ENCODE data around the gene STARD13. TPM values are rescaled to one million over a fixed set of nuclear protein-coding genes. Genes with fewer than 3 reads are reported as not detected.

The STARD13 gene
- total RNA-seq, 8 experiments from 2014 or later: 1.4 to 38.6 (median 7.7) TPM

DNA sequence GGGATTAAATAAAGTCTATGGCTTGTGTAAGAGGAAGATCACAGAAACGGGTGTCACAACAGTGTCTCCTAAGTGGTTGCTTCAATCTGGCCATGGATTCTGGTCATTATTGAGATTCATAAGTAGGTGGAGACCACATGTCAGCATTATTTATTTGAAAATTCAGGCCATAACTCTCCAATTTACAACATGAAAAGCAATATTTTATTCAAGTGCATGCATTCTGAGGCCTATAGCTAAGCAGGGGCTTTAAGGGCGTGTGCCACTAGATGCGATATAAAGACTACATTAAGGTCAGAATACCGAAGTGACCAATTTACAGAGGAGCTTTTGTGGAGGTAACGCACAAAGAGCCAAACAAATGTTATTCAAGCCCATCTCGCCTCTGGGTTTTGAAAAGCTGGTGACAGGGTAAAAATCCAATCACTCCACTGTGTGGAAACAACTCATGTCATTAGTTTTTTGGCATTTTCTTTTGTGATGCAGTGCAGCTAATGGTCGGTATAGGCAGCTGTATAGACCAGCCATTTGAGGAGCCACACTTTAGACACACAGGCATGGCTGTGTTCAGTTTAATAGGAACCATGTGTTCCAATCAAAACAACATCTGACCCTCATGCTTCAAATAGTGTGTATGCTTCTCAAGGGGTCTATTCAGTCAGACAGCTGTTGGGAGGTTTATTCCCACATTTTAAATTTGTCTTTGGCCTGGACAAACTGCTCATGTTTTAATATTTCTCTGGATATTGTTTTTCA, 145.6 kb downstream of the STARD13 start:
- in situ Hi-C loops (cut with MboI; ENCODE audit: low pct_unique_long_range_greater_than_20kb in 2 of 9, low sequenced_read_pairs in 9 of 9, unreplicated experiment in 9 of 9): no loop called here
- 0 to 43% (median 16%) methylated on average over 1 to 7 of the region's 7 CpGs; no CpG with 5 or more reads in 1 of the 10 experiments for WGBS, 10 experiments
- Histone ChIP-seq H3K4me3 (no peak overlapping the region), H3K27ac (peak overlapping the region in 1 of 2 donors; percentile 27), H3K4me1 (replicated peaks in 1 of 2) (peaks cover 21 to 37% of the 10 kb centered on the region in 2 donors)
- ATAC-seq (replicated peaks in 6 of 8): peak; percentile 15 to 92 (median 80)

DNA sequence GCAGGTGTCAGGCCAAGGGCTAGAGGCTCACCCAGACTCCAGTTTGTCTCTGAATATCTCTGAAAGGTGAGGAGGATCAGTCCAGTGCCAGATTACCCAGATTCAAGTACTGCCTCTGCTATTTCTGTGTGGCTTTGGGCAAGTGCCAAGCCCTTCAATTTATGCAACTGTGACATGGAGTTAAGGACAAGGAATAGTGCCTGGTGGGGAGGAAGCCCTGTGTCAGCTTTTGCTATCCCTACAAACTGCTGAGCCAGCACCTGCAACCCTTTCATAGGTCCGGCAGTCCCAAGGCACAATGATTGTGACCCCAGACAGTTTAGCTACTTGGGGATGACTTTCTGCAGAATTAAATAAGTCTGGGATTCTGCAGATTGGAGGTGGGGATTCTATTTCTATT, 146.4 kb downstream of the STARD13 start:
- peak in 4 of 8 experiments; percentile 4 to 26 (median 18) for ATAC-seq (replicated peaks in 6 of 8)
- 50 to 63% methylated on average over 1 of the region's 1 CpG; no CpG with 5 or more reads in 8 of the 10 experiments for WGBS, 10 experiments

DNA sequence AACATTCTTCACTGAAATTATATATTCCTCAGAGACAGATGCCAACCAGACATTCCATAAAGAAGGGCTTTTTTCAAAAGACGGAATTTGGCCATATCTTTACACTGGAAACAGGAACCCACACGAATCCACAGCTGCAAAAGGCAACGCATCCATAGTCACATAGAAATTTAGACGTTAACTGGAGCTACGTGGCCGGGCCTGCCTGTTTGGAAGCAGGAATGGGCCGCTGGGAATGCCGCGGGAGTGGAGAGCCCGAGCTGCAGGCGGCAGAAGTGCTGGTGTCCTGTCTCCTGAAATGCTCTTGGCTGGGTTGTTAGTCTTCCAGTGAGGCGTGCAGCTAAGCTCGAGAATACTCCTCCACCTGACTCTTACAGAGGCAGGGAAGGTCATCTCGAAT, 147.1 kb downstream of the STARD13 start:
- Histone ChIP-seq H3K27ac (no peak overlapping the region), H3K4me1 (replicated peaks in 1 of 2) (peaks cover 21 to 37% of the 10 kb centered on the region in 2 donors), H3K4me3 (no peak overlapping the region)
- in situ Hi-C loops (cut with MboI; ENCODE audit: low pct_unique_long_range_greater_than_20kb in 2 of 9, low sequenced_read_pairs in 9 of 9, unreplicated experiment in 9 of 9): no loop called here
- ATAC-seq (replicated peaks in 6 of 8): no peak
- WGBS, 10 experiments: 0 to 100% (median 90%) methylated on average over 1 to 11 of the region's 14 CpGs; no CpG with 5 or more reads in 1 of the 10 experiments

More for the DNA sequence above, 146.4 kb downstream of the STARD13 start:
- peaks cover 21 to 37% of the 10 kb centered on the region in 2 donors for H3K4me1 ChIP-seq (replicated peaks in 1 of 2)
- no peak overlapping the region for H3K4me3 ChIP-seq
- in situ Hi-C loops (cut with MboI; ENCODE audit: low pct_unique_long_range_greater_than_20kb in 2 of 9, low sequenced_read_pairs in 9 of 9, unreplicated experiment in 9 of 9): no loop called here
- no peak overlapping the region for H3K27ac ChIP-seq

DNA sequence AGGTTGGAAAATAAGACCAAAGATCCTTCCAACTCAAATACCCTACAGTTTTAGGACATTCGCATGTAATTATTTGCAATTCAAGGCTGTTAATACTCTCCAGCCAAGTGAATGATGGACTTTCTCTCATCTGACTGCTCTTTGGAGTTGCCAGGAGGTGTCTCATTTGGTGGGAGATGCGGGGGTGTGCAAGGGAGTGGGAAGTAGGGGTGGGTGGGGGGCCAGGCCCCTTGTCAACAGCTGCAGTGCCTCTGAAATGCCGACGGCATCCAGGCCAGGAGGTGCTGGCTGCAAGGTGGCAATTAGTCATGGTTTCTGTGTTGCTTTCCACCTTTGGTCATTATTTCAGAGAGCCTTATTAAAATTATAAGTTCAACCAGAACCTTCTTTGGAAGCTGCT, 147.8 kb downstream of the STARD13 start:
- Histone ChIP-seq H3K4me3 (no peak overlapping the region), H3K27ac (no peak overlapping the region), H3K4me1 (replicated peaks in 1 of 2) (peaks cover 21 to 37% of the 10 kb centered on the region in 2 donors)
- in situ Hi-C loops (cut with MboI; ENCODE audit: low pct_unique_long_range_greater_than_20kb in 2 of 9, low sequenced_read_pairs in 9 of 9, unreplicated experiment in 9 of 9): no loop called here
- ATAC-seq (replicated peaks in 6 of 8): peak in 1 of 8 experiments; percentile 24
- WGBS, 10 experiments: 67% methylated on average over 1 of the region's 4 CpGs; no CpG with 5 or more reads in 8 of the 10 experiments

DNA sequence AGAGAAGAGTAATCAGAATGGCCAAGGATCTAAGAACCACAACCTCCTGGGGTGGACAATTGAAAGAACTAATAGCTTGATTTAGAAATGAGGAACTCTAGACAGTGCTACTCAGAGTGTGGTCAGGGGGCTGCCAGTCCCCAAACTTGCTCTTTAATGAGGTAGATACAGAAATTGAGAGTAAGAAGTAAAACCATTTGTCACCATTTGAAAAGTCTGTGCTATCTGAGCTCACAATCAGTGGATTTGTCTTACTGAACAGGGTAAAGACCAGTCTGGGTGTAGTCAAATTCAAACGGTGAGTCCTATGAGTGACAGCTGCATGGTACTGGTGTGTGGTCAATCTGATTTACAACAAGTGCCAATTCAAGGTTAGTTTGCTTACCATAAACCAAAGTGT, 150.5 kb downstream of the STARD13 start:
- Histone ChIP-seq H3K27ac (no peak overlapping the region), H3K4me3 (no peak overlapping the region), H3K4me1 (replicated peaks in 1 of 2) (peaks cover 18 to 30% of the 10 kb centered on the region in 2 donors)
- no peak for ATAC-seq (replicated peaks in 6 of 8)
- 67 to 100% methylated on average over 1 of the region's 1 CpG; no CpG with 5 or more reads in 8 of the 10 experiments for WGBS, 10 experiments
- in situ Hi-C loops (cut with MboI; ENCODE audit: low pct_unique_long_range_greater_than_20kb in 2 of 9, low sequenced_read_pairs in 9 of 9, unreplicated experiment in 9 of 9): no loop called here

DNA sequence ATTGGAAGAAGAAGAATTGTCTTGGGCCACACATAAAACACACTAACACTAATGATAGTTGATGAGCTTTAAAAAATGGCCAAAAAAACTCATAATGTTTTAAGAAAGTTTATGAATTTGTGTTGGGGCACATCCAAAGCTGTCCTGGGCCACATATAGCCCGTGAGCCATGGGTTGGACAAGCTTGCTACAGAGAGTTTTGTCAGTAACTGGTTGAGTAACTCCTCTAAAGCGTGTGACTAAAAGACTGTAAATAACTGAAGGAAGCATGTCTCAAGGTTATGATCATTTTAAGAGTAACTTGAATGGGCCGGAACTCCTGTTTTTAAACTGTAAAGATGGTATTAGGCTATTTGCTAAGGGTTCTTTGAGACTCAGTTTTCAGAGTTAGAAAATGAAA, 151.3 kb downstream of the STARD13 start:
- Histone ChIP-seq H3K27ac (no peak overlapping the region), H3K4me1 (replicated peaks in 1 of 2) (peaks cover 10 to 21% of the 10 kb centered on the region in 2 donors), H3K4me3 (no peak overlapping the region)
- ATAC-seq (replicated peaks in 6 of 8): no peak
- in situ Hi-C loops (cut with MboI; ENCODE audit: low pct_unique_long_range_greater_than_20kb in 2 of 9, low sequenced_read_pairs in 9 of 9, unreplicated experiment in 9 of 9): no loop called here
- 64 to 100% (median 91%) methylated on average over 1 to 3 of the region's 3 CpGs; no CpG with 5 or more reads in 1 of the 10 experiments for WGBS, 10 experiments

DNA sequence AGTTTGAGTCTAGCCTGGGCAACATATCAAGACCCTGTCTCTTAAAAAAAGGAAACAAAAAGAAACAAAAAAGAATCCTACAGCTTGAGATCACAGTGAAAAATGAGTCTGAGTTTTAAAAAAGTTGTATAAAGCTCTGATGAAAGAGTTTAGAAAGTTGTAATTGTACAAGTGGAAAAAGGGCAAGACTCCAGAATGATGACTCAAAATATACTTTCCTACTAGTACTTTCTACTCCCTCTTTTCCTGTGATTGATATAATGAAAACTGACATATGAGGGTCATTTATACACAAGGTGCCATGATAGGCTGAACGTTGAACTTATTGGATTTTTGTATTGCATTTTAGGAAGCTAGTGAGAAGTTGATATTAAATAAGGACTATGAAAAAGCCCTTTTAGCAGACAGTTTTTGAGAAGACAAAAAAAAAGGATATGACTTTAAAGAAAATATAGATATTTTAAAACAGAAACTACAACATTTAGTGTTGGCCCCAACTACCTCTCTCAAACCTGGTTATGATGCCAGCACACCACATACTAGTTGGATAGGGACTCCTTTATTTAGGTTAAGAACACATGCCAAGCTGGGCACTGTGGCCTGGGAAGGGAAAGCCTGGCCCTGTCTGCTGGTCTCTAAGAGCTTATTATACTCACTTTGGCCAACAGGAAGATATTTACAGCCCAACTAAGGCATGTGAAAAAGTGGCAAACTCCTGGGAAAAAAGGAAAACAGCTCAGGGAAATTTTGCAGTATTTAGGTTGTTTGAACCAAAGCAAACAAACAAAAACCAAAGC, 152.7 kb downstream of the STARD13 start:
- H3K27ac ChIP-seq: no peak overlapping the region
- 38 to 100% (median 82%) methylated on average over 1 of the region's 1 CpG for WGBS, 10 experiments
- peaks cover 7 to 9% of the 10 kb centered on the region in 2 donors for H3K4me1 ChIP-seq (replicated peaks in 1 of 2)
- no peak for ATAC-seq (replicated peaks in 6 of 8)
- H3K4me3 ChIP-seq: no peak overlapping the region
- in situ Hi-C loops (cut with MboI; ENCODE audit: low pct_unique_long_range_greater_than_20kb in 2 of 9, low sequenced_read_pairs in 9 of 9, unreplicated experiment in 9 of 9): no loop called here

DNA sequence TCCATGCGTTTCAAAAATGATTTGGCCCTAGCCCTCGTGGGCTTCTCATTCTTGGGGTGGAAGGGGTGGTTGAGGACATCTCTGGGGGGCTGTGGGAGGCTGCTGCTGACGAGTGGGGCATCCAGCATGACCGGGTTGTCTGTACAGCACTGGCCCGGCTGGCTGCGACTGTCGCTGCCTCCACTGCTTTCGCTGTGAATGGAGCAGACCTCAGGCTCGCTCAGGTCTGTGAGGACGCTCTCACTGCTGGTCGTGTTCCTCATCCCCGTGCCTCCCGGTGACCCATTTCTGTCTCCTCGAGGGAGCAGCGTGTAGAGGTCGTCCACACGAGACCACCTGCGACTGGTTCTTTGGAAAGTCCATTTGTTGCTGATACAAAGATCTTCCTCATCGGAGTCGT, 155.7 kb downstream of the STARD13 start:
- WGBS, 10 experiments: 88 to 100% (median 97%) methylated on average over 1 to 6 of the region's 20 CpGs; no CpG with 5 or more reads in 5 of the 10 experiments
- no peak for ATAC-seq (replicated peaks in 6 of 8)
- in situ Hi-C loops (cut with MboI; ENCODE audit: low pct_unique_long_range_greater_than_20kb in 2 of 9, low sequenced_read_pairs in 9 of 9, unreplicated experiment in 9 of 9): no loop called here
- peaks cover 17 to 18% of the 10 kb centered on the region in 2 donors for H3K4me1 ChIP-seq (replicated peaks in 1 of 2)
- H3K4me3 ChIP-seq: no peak overlapping the region
- no peak overlapping the region for H3K27ac ChIP-seq

DNA sequence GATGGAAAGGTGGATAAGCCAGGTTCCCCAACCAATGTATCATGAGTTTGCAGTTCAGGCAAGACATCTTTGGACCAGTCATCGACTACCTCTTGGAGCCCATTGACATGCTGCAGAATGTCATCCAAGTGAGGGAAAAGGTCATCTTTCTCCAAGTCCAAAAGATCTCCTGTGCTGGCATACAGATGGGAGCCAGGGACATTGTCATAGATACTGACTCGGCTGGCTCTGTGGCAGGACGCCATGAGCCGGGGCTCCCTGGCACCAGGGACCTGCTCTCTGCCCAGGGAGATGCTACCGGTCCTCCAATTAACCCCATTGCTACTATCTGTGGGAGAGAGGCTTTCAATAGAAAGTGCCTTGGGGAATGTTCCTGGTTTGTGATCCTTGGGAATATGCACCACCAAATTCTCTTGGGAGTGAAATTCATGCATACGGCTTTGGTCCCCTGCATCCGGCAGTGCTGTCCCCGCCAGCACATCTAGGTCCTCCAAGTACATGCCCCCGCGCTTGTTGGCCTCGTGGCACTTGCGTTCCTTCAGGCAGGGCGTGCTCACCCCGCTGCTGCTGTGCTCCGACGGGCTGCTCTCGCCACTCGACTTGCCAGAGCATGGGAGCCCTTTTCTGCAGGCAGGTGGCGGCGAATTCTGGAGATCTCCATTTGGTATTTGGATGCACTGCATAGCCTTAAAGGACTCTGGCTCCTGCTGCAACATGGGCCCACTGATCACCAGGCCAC, 156.3 kb downstream of the STARD13 start:
- 75 to 100% (median 100%) methylated on average over 1 to 9 of the region's 20 CpGs; no CpG with 5 or more reads in 2 of the 10 experiments for WGBS, 10 experiments
- no peak for ATAC-seq (replicated peaks in 6 of 8)
- in situ Hi-C loops (cut with MboI; ENCODE audit: low pct_unique_long_range_greater_than_20kb in 2 of 9, low sequenced_read_pairs in 9 of 9, unreplicated experiment in 9 of 9): no loop called here
- H3K4me1 ChIP-seq (replicated peaks in 1 of 2): peaks cover 21 to 24% of the 10 kb centered on the region in 2 donors
- H3K27ac ChIP-seq: no peak overlapping the region
- H3K4me3 ChIP-seq: no peak overlapping the region

DNA sequence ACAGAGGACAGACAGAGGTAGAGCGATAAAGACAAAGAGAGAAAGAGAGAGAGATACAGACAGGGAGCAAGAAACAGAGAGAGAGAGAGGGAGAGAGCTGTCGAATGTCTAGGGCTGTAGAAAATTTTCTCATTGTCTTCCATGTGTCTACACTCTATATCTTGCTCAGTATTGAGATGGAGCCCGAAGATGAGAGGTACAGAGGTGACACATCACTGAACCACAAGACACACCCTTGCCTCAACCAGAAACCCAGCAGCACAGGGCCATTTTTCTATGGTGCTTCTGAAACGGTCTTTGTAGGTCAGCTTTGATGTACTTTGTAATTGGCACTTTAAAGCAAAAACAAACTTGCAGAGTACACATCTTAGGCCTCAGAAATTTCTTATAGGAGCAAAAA, 157.4 kb downstream of the STARD13 start:
- 60 to 94% (median 81%) methylated on average over 2 to 4 of the region's 4 CpGs for WGBS, 10 experiments
- in situ Hi-C loops (cut with MboI; ENCODE audit: low pct_unique_long_range_greater_than_20kb in 2 of 9, low sequenced_read_pairs in 9 of 9, unreplicated experiment in 9 of 9): no loop called here
- no peak for ATAC-seq (replicated peaks in 6 of 8)
- Histone ChIP-seq H3K4me3 (no peak overlapping the region), H3K27ac (no peak overlapping the region), H3K4me1 (replicated peaks in 1 of 2) (peaks cover 33 to 36% of the 10 kb centered on the region in 2 donors)

DNA sequence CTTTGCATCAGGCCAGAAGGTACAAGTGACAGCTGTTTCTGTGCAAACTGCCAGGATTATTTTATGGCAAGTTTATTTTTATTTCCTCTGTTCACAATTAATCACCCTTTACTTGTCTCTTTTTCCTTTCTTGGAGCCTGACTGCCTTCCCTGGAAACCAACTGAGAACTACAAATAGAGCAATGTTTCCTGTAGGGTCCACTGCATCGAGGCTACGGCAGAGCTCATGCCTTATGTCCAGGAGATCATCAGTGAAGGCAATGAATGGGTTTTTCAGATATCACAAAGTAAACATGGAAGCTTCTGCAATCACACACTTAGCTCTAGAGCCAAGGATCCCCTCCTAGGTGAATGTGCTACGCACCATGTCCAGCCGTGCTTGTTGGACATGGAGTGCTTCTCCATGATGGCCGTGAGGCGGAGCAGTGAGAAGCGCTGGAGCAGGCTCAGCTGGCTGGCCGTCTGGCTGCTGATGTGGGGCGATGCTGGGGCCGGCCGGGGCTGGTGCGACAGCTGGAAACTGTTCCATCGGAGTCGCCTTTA, 158.5 kb downstream of the STARD13 start:
- in situ Hi-C loops (cut with MboI; ENCODE audit: low pct_unique_long_range_greater_than_20kb in 2 of 9, low sequenced_read_pairs in 9 of 9, unreplicated experiment in 9 of 9): no loop called here
- H3K27ac ChIP-seq: no peak overlapping the region
- peaks cover 40 to 45% of the 10 kb centered on the region in 2 donors for H3K4me1 ChIP-seq (replicated peaks in 1 of 2)
- WGBS, 10 experiments: 39 to 96% (median 62%) methylated on average over 1 to 12 of the region's 14 CpGs; no CpG with 5 or more reads in 2 of the 10 experiments
- ATAC-seq (replicated peaks in 6 of 8): peak in 1 of 8 experiments; percentile 14
- H3K4me3 ChIP-seq: no peak overlapping the region

DNA sequence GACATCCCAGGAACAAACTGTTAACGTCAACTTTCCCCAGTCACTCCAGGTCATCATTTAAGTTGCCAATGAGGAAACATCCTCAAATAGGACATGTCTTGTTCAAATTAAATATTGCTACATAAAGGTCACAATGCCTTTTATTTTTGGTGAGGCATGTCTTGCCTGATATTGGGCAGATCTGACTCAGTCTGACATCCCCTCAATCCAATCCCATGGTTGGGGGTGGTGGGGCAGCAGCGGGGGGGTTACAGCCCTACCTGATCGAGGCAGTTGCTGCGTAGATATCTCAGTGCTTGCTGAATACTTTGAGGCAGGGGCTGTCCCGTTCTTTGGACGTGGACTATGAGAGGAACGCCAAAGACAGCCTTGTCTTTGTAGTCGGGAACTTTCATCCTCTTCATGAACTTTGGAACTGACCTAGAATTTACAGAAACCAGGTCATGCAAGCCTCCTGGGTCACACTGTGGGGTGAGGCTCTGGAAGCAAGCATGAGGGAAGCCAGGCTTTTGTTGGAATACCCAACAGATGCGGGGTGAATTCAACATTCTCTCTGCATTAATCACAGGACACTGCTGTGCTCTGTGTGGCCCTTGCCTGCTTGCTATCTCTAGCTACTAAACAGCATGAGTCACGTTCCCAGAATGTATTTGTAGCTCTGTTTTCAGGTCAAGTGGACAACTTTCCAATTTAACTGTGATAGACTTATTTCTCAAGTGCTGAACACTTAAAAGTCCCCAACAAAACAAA, 159.6 kb downstream of the STARD13 start:
- in situ Hi-C loops (cut with MboI; ENCODE audit: low pct_unique_long_range_greater_than_20kb in 2 of 9, low sequenced_read_pairs in 9 of 9, unreplicated experiment in 9 of 9): no loop called here
- H3K4me3 ChIP-seq: no peak overlapping the region
- 0 to 81% (median 52%) methylated on average over 1 to 7 of the region's 10 CpGs; no CpG with 5 or more reads in 1 of the 10 experiments for WGBS, 10 experiments
- peak; percentile 48 to 84 (median 70) for ATAC-seq (replicated peaks in 6 of 8)
- peak overlapping the region in 1 of 2 donors; percentile 32 for H3K27ac ChIP-seq
- peaks cover 40 to 45% of the 10 kb centered on the region in 2 donors for H3K4me1 ChIP-seq (replicated peaks in 1 of 2)
